Measurements from ENCODE around the gene SQSTM1.

SQSTM1 gene

GRCh38 chr5:179803651-179804554 is 16.8 kb upstream of the SQSTM1 start:
- Histone ChIP-seq H3K4me3 (ENCODE audit: insufficient read depth, low read length, poor library complexity, severe bottlenecking) (no peak overlapping the region), H3K36me3 (ENCODE audit: low read length) (no peaks in the 10 kb centered on the region), H3K9ac (ENCODE audit: low read length) (no peak overlapping the region), H3K27me3 (ENCODE audit: low read length) (no peaks in the 10 kb centered on the region), H3K27ac (ENCODE audit: low read depth, low read length) (no peak overlapping the region), H3K4me2 (ENCODE audit: low read depth, low read length, poor library complexity, severe bottlenecking) (no peak overlapping the region), H3K79me2 (ENCODE audit: insufficient read depth, low read length) (no peaks in the 10 kb centered on the region; the same call in 1 of the 2 replicates), H3K9me2 (replicated peaks; ENCODE audit: insufficient read depth, low read length) (no peaks in the 10 kb centered on the region), H4K20me1 (ENCODE audit: low read depth, low read length) (no peaks in the 10 kb centered on the region), H3F3A (ENCODE audit: insufficient read depth) (no peaks in the 10 kb centered on the region), H3K9me3 (ENCODE audit: insufficient read depth, low read length) (no peaks in the 10 kb centered on the region), H2AFZ (ENCODE audit: low read depth, low read length, severe bottlenecking) (no peak overlapping the region)
- TF ChIP-seq, protein P1, sequence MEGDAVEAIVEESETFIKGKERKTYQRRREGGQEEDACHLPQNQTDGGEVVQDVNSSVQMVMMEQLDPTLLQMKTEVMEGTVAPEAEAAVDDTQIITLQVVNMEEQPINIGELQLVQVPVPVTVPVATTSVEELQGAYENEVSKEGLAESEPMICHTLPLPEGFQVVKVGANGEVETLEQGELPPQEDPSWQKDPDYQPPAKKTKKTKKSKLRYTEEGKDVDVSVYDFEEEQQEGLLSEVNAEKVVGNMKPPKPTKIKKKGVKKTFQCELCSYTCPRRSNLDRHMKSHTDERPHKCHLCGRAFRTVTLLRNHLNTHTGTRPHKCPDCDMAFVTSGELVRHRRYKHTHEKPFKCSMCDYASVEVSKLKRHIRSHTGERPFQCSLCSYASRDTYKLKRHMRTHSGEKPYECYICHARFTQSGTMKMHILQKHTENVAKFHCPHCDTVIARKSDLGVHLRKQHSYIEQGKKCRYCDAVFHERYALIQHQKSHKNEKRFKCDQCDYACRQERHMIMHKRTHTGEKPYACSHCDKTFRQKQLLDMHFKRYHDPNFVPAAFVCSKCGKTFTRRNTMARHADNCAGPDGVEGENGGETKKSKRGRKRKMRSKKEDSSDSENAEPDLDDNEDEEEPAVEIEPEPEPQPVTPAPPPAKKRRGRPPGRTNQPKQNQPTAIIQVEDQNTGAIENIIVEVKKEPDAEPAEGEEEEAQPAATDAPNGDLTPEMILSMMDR (IDR thresholded peaks at IDR 0.05; ENCODE audit: insufficient read depth, low read length, poor library complexity, severe bottlenecking): no peak
- TF ChIP-seq EZH2phosphoT487 (conservative IDR thresholded peaks at IDR 0.05; ENCODE audit: low read length): no peak

GRCh38 chr5:179804555-179804947 is 16.2 kb upstream of the SQSTM1 start:
- Histone ChIP-seq H2AFZ (ENCODE audit: low read depth, low read length, severe bottlenecking) (no peak overlapping the region), H3K4me2 (ENCODE audit: low read depth, low read length, poor library complexity, severe bottlenecking) (no peak overlapping the region), H3K79me2 (ENCODE audit: insufficient read depth, low read length) (no peaks in the 10 kb centered on the region; the same call in 1 of the 2 replicates), H3K9me2 (replicated peaks; ENCODE audit: insufficient read depth, low read length) (no peaks in the 10 kb centered on the region), H3K36me3 (ENCODE audit: low read length) (no peaks in the 10 kb centered on the region), H3K4me3 (ENCODE audit: insufficient read depth, low read length, poor library complexity, severe bottlenecking) (no peak overlapping the region), H3K9ac (ENCODE audit: low read length) (no peak overlapping the region), H3K27ac (ENCODE audit: low read depth, low read length) (no peak overlapping the region), H4K20me1 (ENCODE audit: low read depth, low read length) (no peaks in the 10 kb centered on the region), H3K27me3 (ENCODE audit: low read length) (no peaks in the 10 kb centered on the region), H3K9me3 (ENCODE audit: insufficient read depth, low read length) (no peaks in the 10 kb centered on the region), H3F3A (ENCODE audit: insufficient read depth) (no peaks in the 10 kb centered on the region)
- TF ChIP-seq EZH2phosphoT487 (conservative IDR thresholded peaks at IDR 0.05; ENCODE audit: low read length): no peak
- TF ChIP-seq, protein P1 (IDR thresholded peaks at IDR 0.05; ENCODE audit: insufficient read depth, low read length, poor library complexity, severe bottlenecking): no peak

GRCh38 chr5:179805070-179805528 is 15.6 kb upstream of the SQSTM1 start:
- H3F3A ChIP-seq (ENCODE audit: insufficient read depth): no peaks in the 10 kb centered on the region
- H3K4me2 ChIP-seq (ENCODE audit: low read depth, low read length, poor library complexity, severe bottlenecking): peak overlapping the region; percentile 64
- H3K9me3 ChIP-seq (ENCODE audit: insufficient read depth, low read length): no peaks in the 10 kb centered on the region
- peak overlapping the region; percentile 94 for H3K4me3 ChIP-seq (ENCODE audit: insufficient read depth, low read length, poor library complexity, severe bottlenecking)
- no peak for TF ChIP-seq EZH2phosphoT487 (conservative IDR thresholded peaks at IDR 0.05; ENCODE audit: low read length)
- peak overlapping the region; percentile 76 for H3K9ac ChIP-seq (ENCODE audit: low read length)
- no peaks in the 10 kb centered on the region for H3K27me3 ChIP-seq (ENCODE audit: low read length)
- H3K79me2 ChIP-seq (ENCODE audit: insufficient read depth, low read length): no peaks in the 10 kb centered on the region; the same call in 1 of the 2 replicates
- H3K9me2 ChIP-seq (replicated peaks; ENCODE audit: insufficient read depth, low read length): no peaks in the 10 kb centered on the region
- H4K20me1 ChIP-seq (ENCODE audit: low read depth, low read length): no peaks in the 10 kb centered on the region
- H2AFZ ChIP-seq (ENCODE audit: low read depth, low read length, severe bottlenecking): no peak overlapping the region
- H3K36me3 ChIP-seq (ENCODE audit: low read length): no peaks in the 10 kb centered on the region
- no peak overlapping the region for H3K27ac ChIP-seq (ENCODE audit: low read depth, low read length)
